K562 (cell line): Measurements from ENCODE around the gene HOXA4. TPM values are rescaled to one million over a fixed set of nuclear protein-coding genes. Genes with fewer than 3 reads are reported as not detected.
A peak's percentile ranks its signal among the peaks of the same experiment; 100 is the strongest.

Source experiments
- ATAC-seq: fragments of 200-7000 bp; cut with Tn5 transposase; 3 replicates; pipeline ENCODE4 v1.9.1; 2020; ENCODE audit warnings: moderate library complexity
- Bru-seq: library from RNA; stranded (reverse); fragments of 400-500 nt; gene quantifications from one replicate; lab custom pipeline; 2021; lab: Mats Ljungman, UMichigan
- BruChase-seq, 2 experiments: library from RNA; stranded (reverse); fragments of 400-500 nt; gene quantifications; one replicate each; lab custom pipeline; 2021; lab: Mats Ljungman, UMichigan
- BruUV-seq: library from RNA; stranded (reverse); fragments of 400-500 nt; replicated peaks from 2 replicates; lab custom pipeline; 2021; lab: Mats Ljungman, UMichigan
- CTCF ChIA-PET: fragments of 300-600 bp; formaldehyde crosslinking; extraction: SDS; loops from one replicate; lab custom pipeline; 2021; ENCODE audit warnings: low intra/inter-chr PET ratio; lab: Yijun Ruan, JAX
- POLR2A ChIA-PET: fragments of 300-600, 350-650 bp; sonication (Branson Sonifier 250); formaldehyde crosslinking; extraction: SDS; loops from one replicate; lab custom pipeline; 2021; ENCODE audit warnings: antibody characterized with exemption, inconsistent platforms; lab: Yijun Ruan, JAX
- DNase-seq, 4 experiments: peaks; one replicate each; pipeline versions ENCODE4 v3.0.0 to v3.0.0-alpha.2; 2011 to 2018; ENCODE audit warnings: low spot score in 3 of 4, mixed read lengths in 3 of 4; ENCODE audit errors: extremely low read depth in 1 of 4
- FAIRE-seq: peaks from 2 replicates; lab custom pipeline; 2011; peaks lifted over from hg19 to GRCh38; lab: Jason Lieb, UNC
- H2AFZ ChIP-seq: 2 replicates; pipeline ENCODE4 v1.6.0; 2011; ENCODE audit warnings: low read depth, low read length, control low read depth, inconsistent platforms
- H3K27ac ChIP-seq: fragments of 200-600 bp; 3 replicates; pipeline ENCODE4 v1.8.0; 2011; ENCODE audit warnings: low read depth, mild to moderate bottlenecking, control low read depth, inconsistent platforms, low read length, moderate library complexity, mixed read lengths; ENCODE audit errors: extremely low read depth
- H3K27me3 ChIP-seq, 2 experiments: fragments of 300-600 bp in 1 of 2; 2 replicates in 1 of 2; 3 replicates in 1 of 2; pipeline versions ENCODE4 v1.6.0 to v1.8.0; 2011; ENCODE audit warnings: inconsistent platforms in 2 of 2, low read length in 2 of 2, mild to moderate bottlenecking in 1 of 2, mixed read lengths in 1 of 2, moderate library complexity in 1 of 2; ENCODE audit not compliant: control insufficient read depth in 2 of 2, insufficient read depth in 2 of 2
- H3K36me3 ChIP-seq: fragments of 300-600 bp; 3 replicates; pipeline ENCODE4 v1.8.0; 2011; ENCODE audit warnings: mild to moderate bottlenecking, low read length, inconsistent platforms; ENCODE audit not compliant: control insufficient read depth, insufficient read depth
- H3K4me1 ChIP-seq, 2 experiments: fragments of 200-600 bp in 1 of 2; replicated peaks in 1 of 2; 2 replicates in 1 of 2; 3 replicates in 1 of 2; pipeline versions ENCODE4 v1.5.1 to v1.8.0; 2011; ENCODE audit warnings: inconsistent platforms in 2 of 2, low read length in 2 of 2, mild to moderate bottlenecking in 1 of 2, mixed read lengths in 1 of 2, moderate library complexity in 1 of 2; ENCODE audit not compliant: control insufficient read depth in 2 of 2, insufficient read depth in 2 of 2
- H3K4me2 ChIP-seq: 2 replicates; pipeline ENCODE4 v1.6.1; 2011; ENCODE audit warnings: low read length, control low read depth, inconsistent platforms, mixed read lengths; ENCODE audit not compliant: insufficient read depth
- H3K4me3 ChIP-seq: fragments of 200-600 bp; sonication (generic), shearing (Covaris generic); 2 replicates; pipeline ENCODE4 v1.5.1; 2016; ENCODE audit warnings: control low read depth, inconsistent platforms
- H3K79me2 ChIP-seq: fragments of 200-600 bp; 3 replicates; pipeline ENCODE4 v1.8.0; 2011; ENCODE audit warnings: low read length, inconsistent platforms; ENCODE audit not compliant: control insufficient read depth, insufficient read depth
- H3K9ac ChIP-seq, 2 experiments: 2 replicates each; pipeline versions ENCODE4 v1.6.0 to v1.6.1; 2011; ENCODE audit warnings: low read depth in 2 of 2, low read length in 2 of 2, control low read depth in 1 of 2, inconsistent platforms in 1 of 2, mild to moderate bottlenecking in 1 of 2, mixed read lengths in 1 of 2; ENCODE audit not compliant: insufficient read depth in 1 of 2
- H3K9me1 ChIP-seq: one replicate; pipeline ENCODE4 v1.6.0; 2011; ENCODE audit warnings: inconsistent platforms, mild to moderate bottlenecking, low read length, moderate library complexity; ENCODE audit not compliant: control insufficient read depth, insufficient read depth
- H3K9me3 ChIP-seq: replicated peaks from 2 replicates; pipeline ENCODE4 v1.5.1; 2011; ENCODE audit warnings: low read depth, low read length, inconsistent platforms; ENCODE audit not compliant: control insufficient read depth, insufficient read depth
- H4K20me1 ChIP-seq: replicated peaks from 2 replicates; pipeline ENCODE4 v1.6.1; 2011; ENCODE audit warnings: low read length, inconsistent platforms, mixed read lengths; ENCODE audit not compliant: control insufficient read depth, insufficient read depth
- ARNT ChIP-seq, 2 experiments: fragments of 450-650 bp; IDR thresholded peaks; 2 replicates each; pipeline ENCODE4 v1.6.1; 2016; ENCODE audit warnings: mild to moderate bottlenecking in 1 of 2
- FIP1L1 ChIP-seq: fragments of 200-400 bp; formaldehyde crosslinking; IDR thresholded peaks from 2 replicates; pipeline ENCODE4 v1.6.1; 2018; ENCODE audit warnings: mild to moderate bottlenecking, low read depth, low read length; ENCODE audit not compliant: poor library complexity, severe bottlenecking
- FOXO4 ChIP-seq: fragments of 450-650 bp; formaldehyde crosslinking; IDR thresholded peaks from 2 replicates; pipeline ENCODE4 v1.4.0; 2020; ENCODE audit warnings: mild to moderate bottlenecking, moderate library complexity
- JUND ChIP-seq, 2 experiments: IDR thresholded peaks; 2 replicates in 1 of 2; 3 replicates in 1 of 2; pipeline ENCODE4 v1.6.1; 2011; ENCODE audit warnings: borderline replicate concordance in 2 of 2, low read depth in 2 of 2, low read length in 2 of 2, improper control_type of control experiment in 1 of 2, missing biosample characterization in 1 of 2, missing genetic modification characterization in 1 of 2, missing genetic modification reagents in 1 of 2
- PRMT5 ChIP-seq: sonication (generic); formaldehyde crosslinking; IDR thresholded peaks from 2 replicates; pipeline ENCODE4 v1.5.0; 2020; ENCODE audit warnings: missing genetic modification reagents
- RNF2 ChIP-seq: sonication (generic); IDR thresholded peaks from 2 replicates; pipeline ENCODE4 v1.6.1; 2016
- SP2 ChIP-seq: IDR thresholded peaks from 2 replicates; pipeline ENCODE4 v1.6.1; 2011; ENCODE audit warnings: mild to moderate bottlenecking, low read depth, low read length, moderate library complexity; ENCODE audit not compliant: poor library complexity, severe bottlenecking; ENCODE audit errors: extremely low read depth
- ZNF124 ChIP-seq: sonication (generic); formaldehyde crosslinking; IDR thresholded peaks from 2 replicates; pipeline ENCODE4 v1.8.1; 2022; ENCODE audit warnings: missing genetic modification reagents
- WGBS: fragments of 100-300 bp; shearing (Covaris generic); methylation state at CpG from one replicate; pipeline ENCODE4 v1.1.6; 2016; ENCODE audit warnings: low coverage, mixed read lengths; ENCODE audit not compliant: insufficient coverage; ENCODE audit errors: missing lambda C conversion rate; 5-methylcytosine and 5-hydroxymethylcytosine counted together
- in situ Hi-C: fragments of 300-500 bp; cut with MboI; formaldehyde crosslinking; loops from 4 replicates; pipeline ENCODE4 v1.15.0; 2018; ENCODE audit warnings: inconsistent platforms, mixed read lengths
- intact Hi-C: fragments of 100-400 bp; cut with micrococcal nuclease; formaldehyde crosslinking; loops from 2 replicates; pipeline ENCODE4 v1.14.2; 2022
- long read RNA-seq, 3 experiments: library from polyadenylated mRNA in 2 of 3; library from RNA in 1 of 3; unstranded in 2 of 3; stranded (forward) in 1 of 3; transcript quantifications; one replicate each; pipeline ENCODE4 v2.0.0, GENCODE V29; 2019 to 2022
- polyA minus RNA-seq, 3 experiments: library from RNA; depleted of rRNA, polyadenylated mRNA; stranded (reverse); fragments of >200 nt; gene quantifications; 2 replicates each; pipeline ENCODE4 v1.2.3, GENCODE V29; 2011
- polyA plus RNA-seq, 8 experiments: library from polyadenylated mRNA; depleted of rRNA in 4 of 8; stranded (reverse) in 5 of 8; unstranded in 3 of 8; fragments of >200 nt; fragmentation: Nextera tagmentation in 2 of 8; fragmentation: Illumina TruSeq in 1 of 8; extraction: Ambion mirVana in 2 of 8; extraction: Trizol in 1 of 8; gene quantifications; 2 replicates each; pipeline versions ENCODE4 v1.2.1 to v1.2.3, GENCODE V29; 2011 to 2014; ENCODE audit warnings: inconsistent platforms in 1 of 8, missing spikeins in 1 of 8
- total RNA-seq, 7 experiments: library from RNA; depleted of rRNA in 6 of 7; stranded (reverse); fragments of >200 nt in 6 of 7; fragmentation: Illumina TruSeq in 2 of 7; extraction: Trizol in 2 of 7; gene quantifications; 2 replicates each; pipeline versions ENCODE4 v1.2.1 to v1.2.3, GENCODE V29; 2011 to 2021; ENCODE audit warnings: low replicate concordance in 1 of 7
- TF ChIP-seq, protein P1 (sequence below): fragments of 250-450 bp; sonication (Bioruptor Pico); IDR thresholded peaks from 2 replicates; pipeline ENCODE4 v1.4.0; 2020; ENCODE audit warnings: mild to moderate bottlenecking, moderate library complexity
- TF ChIP-seq, protein P2 (sequence below): IDR thresholded peaks from 3 replicates; pipeline ENCODE4 v1.6.1; 2011; ENCODE audit warnings: borderline replicate concordance, mild to moderate bottlenecking; ENCODE audit not compliant: insufficient read length, insufficient read depth

The HOXA4 gene
- total RNA-seq (2011; cell fraction: chromatin; rRNA removed; ENCODE audit: low replicate concordance): not detected in 2 replicates
- not detected in 2 replicates for total RNA-seq (2011; cell fraction: nucleolus; rRNA removed)
- total RNA-seq (2011; cell fraction: nucleoplasm; rRNA removed): not detected in 2 replicates
- total RNA-seq (2014; rRNA removed): not detected in 2 replicates
- total RNA-seq (2014; rRNA removed; fragmentation: Illumina TruSeq; extraction: Trizol): not detected in 2 replicates
- not detected in 2 replicates for total RNA-seq (2015; rRNA removed; fragmentation: Illumina TruSeq; extraction: Trizol)
- total RNA-seq (2021): not detected in 2 replicates
- not detected in 2 replicates for polyA plus RNA-seq (2011; rRNA removed)
- not detected in 2 replicates for polyA plus RNA-seq (2011; cell fraction: cytosol; rRNA removed)
- 0.14 TPM in 1 of 2 replicates, not detected in the other for polyA plus RNA-seq (2011; cell fraction: nucleus; rRNA removed)
- not detected in 2 replicates for polyA plus RNA-seq (2012)
- not detected in 2 replicates for polyA plus RNA-seq (2014; fragmentation: Illumina TruSeq; extraction: Trizol)
- not detected for polyA plus RNA-seq (2014; fragmentation: Nextera tagmentation; extraction: Ambion mirVana)
- not detected in 2 replicates for polyA plus RNA-seq (2014; rRNA removed)
- not detected in 2 replicates for polyA minus RNA-seq (2011; rRNA and poly(A)+ RNA removed)
- polyA minus RNA-seq (2011; cell fraction: cytosol; rRNA and poly(A)+ RNA removed): not detected in 2 replicates
- polyA minus RNA-seq (2011; cell fraction: nucleus; rRNA and poly(A)+ RNA removed): not detected in 2 replicates
- not detected for Bru-seq, nascent RNA
- BruChase-seq, experiment 1, labeled RNA remaining after a 2-hour chase: percentile 23 among the genes with signal in this experiment
- BruChase-seq, experiment 2, labeled RNA remaining after a 6-hour chase: not detected
- long read RNA-seq, experiment 1: 0 reads
- long read RNA-seq, experiment 2: 0 reads
- long read RNA-seq, experiment 3: 0 reads

- H3K36me3 ChIP-seq: no peaks in the 10 kb centered on the region
- H3K4me1 ChIP-seq: peaks cover 0 to 1% of the 10 kb centered on the region in 2 experiments; a peak in 1 of 5 replicates
- no peak within 1 kb of the TSS for H3K4me3 ChIP-seq
- no peak within 1 kb of the TSS for H3K4me2 ChIP-seq
- ATAC-seq: no peak
- H3K27ac ChIP-seq: no peak within 1 kb of the TSS
- no peak for FAIRE-seq
- no peak for DNase-seq
- no peaks in the 10 kb centered on the region for H3K9me1 ChIP-seq
- H2AFZ ChIP-seq: no peak within 1 kb of the TSS
- no peak within 1 kb of the TSS for H3K9ac ChIP-seq
- no peaks in the 10 kb centered on the region for H3K79me2 ChIP-seq
- in situ Hi-C loops: no loop called here
- H3K27me3 ChIP-seq: peaks cover 13 to 25% of the 10 kb centered on the region in 2 experiments
- H3K9me3 ChIP-seq: no peaks in the 10 kb centered on the region
- intact Hi-C loops: no loop called here
- no TSS peak for BruUV-seq
- H4K20me1 ChIP-seq: no peaks in the 10 kb centered on the region; the same call in 1 of the 2 replicates
- POLR2A ChIA-PET: interaction anchor here (0.7 kb wide), 1 partner anchor 458 kb away, joined by 3 read pairs; no protein-coding TSS in a partner anchor
- WGBS: 38% methylated on average over 16 of the region's 67 CpGs
- CTCF ChIA-PET: no interaction called here
- TF ChIP-seq FIP1L1 (no peak), PRMT5 (CRISPR knock-in tag) (no peak), ZNF124 (CRISPR knock-in tag) (no peak), RNF2 (no peak), ARNT (IDR thresholded peaks at IDR 0.05) (no peak), SP2 (no peak), FOXO4 (CRISPR knock-in tag) (no peak), JUND (IDR thresholded peaks at IDR 0.05; ENCODE audit: borderline replicate concordance, low read depth, low read length) (no peak), JUND (tag; IDR thresholded peaks at IDR 0.05; ENCODE audit: borderline replicate concordance, low read depth, low read length) (no peak)
- TF ChIP-seq, protein P1, sequence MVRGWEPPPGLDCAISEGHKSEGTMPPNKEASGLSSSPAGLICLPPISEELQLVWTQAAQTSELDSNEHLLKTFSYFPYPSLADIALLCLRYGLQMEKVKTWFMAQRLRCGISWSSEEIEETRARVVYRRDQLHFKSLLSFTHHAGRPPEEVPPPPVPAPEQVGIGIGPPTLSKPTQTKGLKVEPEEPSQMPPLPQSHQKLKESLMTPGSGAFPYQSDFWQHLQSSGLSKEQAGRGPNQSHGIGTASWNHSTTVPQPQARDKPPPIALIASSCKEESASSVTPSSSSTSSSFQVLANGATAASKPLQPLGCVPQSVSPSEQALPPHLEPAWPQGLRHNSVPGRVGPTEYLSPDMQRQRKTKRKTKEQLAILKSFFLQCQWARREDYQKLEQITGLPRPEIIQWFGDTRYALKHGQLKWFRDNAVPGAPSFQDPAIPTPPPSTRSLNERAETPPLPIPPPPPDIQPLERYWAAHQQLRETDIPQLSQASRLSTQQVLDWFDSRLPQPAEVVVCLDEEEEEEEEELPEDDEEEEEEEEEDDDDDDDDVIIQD: no peak
- TF ChIP-seq, protein P2, sequence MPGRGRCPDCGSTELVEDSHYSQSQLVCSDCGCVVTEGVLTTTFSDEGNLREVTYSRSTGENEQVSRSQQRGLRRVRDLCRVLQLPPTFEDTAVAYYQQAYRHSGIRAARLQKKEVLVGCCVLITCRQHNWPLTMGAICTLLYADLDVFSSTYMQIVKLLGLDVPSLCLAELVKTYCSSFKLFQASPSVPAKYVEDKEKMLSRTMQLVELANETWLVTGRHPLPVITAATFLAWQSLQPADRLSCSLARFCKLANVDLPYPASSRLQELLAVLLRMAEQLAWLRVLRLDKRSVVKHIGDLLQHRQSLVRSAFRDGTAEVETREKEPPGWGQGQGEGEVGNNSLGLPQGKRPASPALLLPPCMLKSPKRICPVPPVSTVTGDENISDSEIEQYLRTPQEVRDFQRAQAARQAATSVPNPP: no peak
These were observed at the start of gene HOXA4 for GRCh38 chr7:27130540-27131389. Gene HOXA4 (minus strand): TSS chr7:27130757. CDS start chr7:27130733, 24 bp downstream.
